ENCODE data around the gene KCNV2.

KCNV2 gene

DNA sequence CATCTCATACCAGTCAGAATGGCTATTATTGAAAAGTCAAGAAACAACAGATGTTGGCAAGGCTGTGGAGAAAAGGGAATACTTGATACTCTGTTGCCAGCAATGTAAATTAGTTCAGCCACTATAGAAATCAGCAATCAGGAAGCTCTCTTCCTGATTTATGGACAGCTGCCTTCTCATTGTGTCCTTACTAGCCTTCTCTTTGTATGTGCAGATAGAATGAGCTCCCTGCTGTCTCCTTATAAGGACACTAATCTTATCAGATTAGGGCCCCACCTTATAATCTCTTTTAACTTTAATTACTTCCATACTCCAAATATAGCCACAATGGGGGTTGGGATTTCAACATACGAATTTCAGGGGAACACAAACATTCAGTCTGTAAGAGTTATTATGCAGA, 38.0 kb downstream of the KCNV2 start:
- ATAC-seq (replicated peaks): no peak
- H3K4me1 Mint-ChIP-seq (ENCODE audit: low read depth in 2 of 2): peaks cover 0 to 4% of the 10 kb centered on the region in 2 donors
- no peak overlapping the region for H3K27ac Mint-ChIP-seq
- no peaks in the 10 kb centered on the region for H3K27me3 Mint-ChIP-seq
- H3K36me3 Mint-ChIP-seq (ENCODE audit: insufficient read depth): no peaks in the 10 kb centered on the region
- no peak for DNase-seq
- peaks cover 0 to 2% of the 10 kb centered on the region in 2 donors for H3K9me3 Mint-ChIP-seq
- no peak overlapping the region for H3K4me3 Mint-ChIP-seq

DNA sequence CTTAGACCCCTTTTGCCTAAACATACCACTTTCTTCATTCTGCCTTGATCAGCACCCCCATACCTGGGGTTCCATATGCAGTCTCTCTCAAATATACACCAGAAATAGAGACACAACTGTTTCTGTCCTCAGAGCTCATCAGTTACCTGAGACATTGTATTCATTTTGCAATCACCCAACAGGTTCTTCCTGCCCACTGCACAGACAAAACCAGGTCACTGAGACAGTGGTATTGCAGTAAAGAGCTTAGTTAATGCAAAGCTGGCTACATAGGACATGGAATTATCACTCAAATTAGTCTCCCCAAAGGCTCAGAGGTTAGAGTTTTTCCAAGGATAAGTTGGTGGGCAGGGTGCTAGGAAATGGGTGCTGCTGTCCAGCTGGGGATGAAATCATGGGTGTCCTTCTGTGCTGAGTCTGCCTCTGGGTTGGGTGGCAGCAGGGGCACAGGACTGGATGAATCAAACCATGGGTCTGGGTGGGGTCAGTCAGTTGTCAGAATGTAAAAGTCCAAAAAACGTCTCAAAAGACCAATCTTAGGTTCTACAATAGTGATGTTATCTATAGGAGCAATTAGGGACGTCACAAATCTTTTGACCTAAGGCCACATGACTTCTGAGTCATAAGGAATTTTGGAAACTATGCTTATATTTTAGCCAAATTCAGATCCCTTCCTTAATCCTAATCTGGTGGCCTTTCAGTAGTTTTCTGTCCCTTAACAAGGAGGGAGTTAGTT, 41.0 kb downstream of the KCNV2 start:
- Mint-ChIP-seq H3K9me3 (no peaks in the 10 kb centered on the region), H3K36me3 (ENCODE audit: insufficient read depth) (no peaks in the 10 kb centered on the region), H3K4me3 (no peak overlapping the region), H3K27ac (peak overlapping the region in 1 of 2 donors; percentile 5), H3K27me3 (no peaks in the 10 kb centered on the region), H3K4me1 (ENCODE audit: low read depth in 2 of 2) (no peaks in the 10 kb centered on the region)
- ATAC-seq (replicated peaks) (no peak), DNase-seq (no peak)

- H3K4me3 Mint-ChIP-seq: no peak overlapping the region
- no peaks in the 10 kb centered on the region for H3K27me3 Mint-ChIP-seq
- DNase-seq: no peak
- peaks cover 0 to 4% of the 10 kb centered on the region in 2 donors for H3K4me1 Mint-ChIP-seq (ENCODE audit: low read depth in 2 of 2)
- no peak for ATAC-seq (replicated peaks)
- H3K36me3 Mint-ChIP-seq (ENCODE audit: insufficient read depth): no peaks in the 10 kb centered on the region
- H3K9me3 Mint-ChIP-seq: no peaks in the 10 kb centered on the region
- H3K27ac Mint-ChIP-seq: no peak overlapping the region
Observed at GRCh38 chr9:2758898-2759510, 41.7 kb downstream of the KCNV2 start.

GRCh38 chr9:2761424-2761823, 44.1 kb downstream of the KCNV2 start:
- DNase-seq (no peak), ATAC-seq (replicated peaks) (no peak)
- Mint-ChIP-seq H3K9me3 (no peaks in the 10 kb centered on the region), H3K4me3 (no peak overlapping the region), H3K4me1 (ENCODE audit: low read depth in 2 of 2) (peaks cover 16 to 17% of the 10 kb centered on the region in 2 donors), H3K27me3 (no peaks in the 10 kb centered on the region), H3K27ac (no peak overlapping the region), H3K36me3 (ENCODE audit: insufficient read depth) (no peaks in the 10 kb centered on the region)

GRCh38 chr9:2764353-2764752, 47.0 kb downstream of the KCNV2 start:
- H3K27ac Mint-ChIP-seq: peak overlapping the region; percentile 61 to 82
- no peaks in the 10 kb centered on the region for H3K9me3 Mint-ChIP-seq
- no peaks in the 10 kb centered on the region for H3K36me3 Mint-ChIP-seq (ENCODE audit: insufficient read depth)
- no peaks in the 10 kb centered on the region for H3K27me3 Mint-ChIP-seq
- DNase-seq (no peak), ATAC-seq (replicated peaks) (peak; percentile 89)
- H3K4me3 Mint-ChIP-seq: no peak overlapping the region
- peaks cover 16 to 17% of the 10 kb centered on the region in 2 donors for H3K4me1 Mint-ChIP-seq (ENCODE audit: low read depth in 2 of 2)

- no peaks in the 10 kb centered on the region for H3K9me3 Mint-ChIP-seq
- DNase-seq (no peak), ATAC-seq (replicated peaks) (no peak)
- H3K4me3 Mint-ChIP-seq: no peak overlapping the region
- peak overlapping the region; percentile 67 to 82 for H3K27ac Mint-ChIP-seq
- no peaks in the 10 kb centered on the region for H3K36me3 Mint-ChIP-seq (ENCODE audit: insufficient read depth)
- no peaks in the 10 kb centered on the region for H3K27me3 Mint-ChIP-seq
- peaks cover 16 to 17% of the 10 kb centered on the region in 2 donors for H3K4me1 Mint-ChIP-seq (ENCODE audit: low read depth in 2 of 2)
Observed at GRCh38 chr9:2765250-2765880, 48.1 kb downstream of the KCNV2 start.

- DNase-seq (no peak), ATAC-seq (replicated peaks) (no peak)
- H3K4me3 Mint-ChIP-seq: no peak overlapping the region
- H3K9me3 Mint-ChIP-seq: no peaks in the 10 kb centered on the region
- peaks cover 16 to 17% of the 10 kb centered on the region in 2 donors for H3K4me1 Mint-ChIP-seq (ENCODE audit: low read depth in 2 of 2)
- H3K36me3 Mint-ChIP-seq (ENCODE audit: insufficient read depth): peaks cover 5% of the 10 kb centered on the region
- no peaks in the 10 kb centered on the region for H3K27me3 Mint-ChIP-seq
- no peak overlapping the region for H3K27ac Mint-ChIP-seq
Observed at GRCh38 chr9:2767800-2768677, 50.7 kb downstream of the KCNV2 start.

DNA sequence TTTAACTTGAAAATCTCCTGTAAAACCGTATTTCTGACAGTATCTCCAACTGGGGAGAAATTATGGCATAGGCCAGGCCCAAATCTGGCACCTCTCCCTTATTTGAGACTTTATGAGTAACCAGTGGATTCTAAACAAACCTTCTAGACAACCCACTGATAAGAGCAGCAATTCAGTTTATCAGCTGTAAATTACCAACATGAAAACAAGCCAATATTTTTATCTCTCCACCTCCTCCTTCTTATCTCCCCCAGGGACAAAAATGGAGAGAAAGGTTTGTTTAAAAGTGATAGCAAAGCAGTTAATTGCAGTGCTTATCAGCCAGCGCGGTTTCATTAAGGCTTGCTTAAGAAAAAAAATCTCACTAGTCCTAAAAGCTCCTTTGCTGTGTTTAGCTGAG, 53.8 kb downstream of the KCNV2 start:
- ATAC-seq (replicated peaks): no peak
- no peaks in the 10 kb centered on the region for H3K27me3 Mint-ChIP-seq
- peaks cover 8 to 16% of the 10 kb centered on the region in 2 donors for H3K9me3 Mint-ChIP-seq
- no peak for DNase-seq
- H3K4me3 Mint-ChIP-seq: no peak overlapping the region
- peaks cover 12% of the 10 kb centered on the region for H3K36me3 Mint-ChIP-seq (ENCODE audit: insufficient read depth)
- peaks cover under 1 to 1% of the 10 kb centered on the region in 2 donors for H3K4me1 Mint-ChIP-seq (ENCODE audit: low read depth in 2 of 2)
- peak overlapping the region in 1 of 2 donors; percentile 11 for H3K27ac Mint-ChIP-seq

DNA sequence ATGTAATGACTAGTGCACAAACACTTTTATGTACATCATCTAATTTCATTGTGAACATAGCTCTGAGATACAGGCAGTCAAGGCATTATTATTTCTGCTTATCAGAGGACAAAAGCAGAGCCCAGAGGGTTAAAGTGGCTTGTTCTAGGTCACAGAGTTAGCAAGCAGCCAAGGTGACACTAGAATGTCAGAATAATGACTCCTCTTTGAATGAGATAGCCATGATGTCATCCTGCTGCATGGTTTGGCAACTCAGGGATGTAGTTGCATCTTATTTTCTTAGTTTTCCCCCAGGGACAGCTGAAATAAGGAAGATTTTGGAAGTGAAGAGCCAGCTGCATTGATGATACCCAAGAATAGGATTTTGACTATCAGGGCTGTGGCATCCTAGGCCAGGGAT, 54.4 kb downstream of the KCNV2 start:
- H3K36me3 Mint-ChIP-seq (ENCODE audit: insufficient read depth): peaks cover 15% of the 10 kb centered on the region
- H3K9me3 Mint-ChIP-seq: peaks cover 9 to 19% of the 10 kb centered on the region in 2 donors
- ATAC-seq (replicated peaks) (no peak), DNase-seq (no peak)
- no peaks in the 10 kb centered on the region for H3K4me1 Mint-ChIP-seq (ENCODE audit: low read depth in 2 of 2)
- no peaks in the 10 kb centered on the region for H3K27me3 Mint-ChIP-seq
- peak overlapping the region in 1 of 2 donors; percentile 11 for H3K27ac Mint-ChIP-seq
- no peak overlapping the region for H3K4me3 Mint-ChIP-seq

GRCh38 chr9:2777454-2777853, 60.1 kb downstream of the KCNV2 start:
- peaks cover 30% of the 10 kb centered on the region for H3K36me3 Mint-ChIP-seq (ENCODE audit: insufficient read depth)
- ATAC-seq (replicated peaks) (no peak), DNase-seq (no peak)
- H3K9me3 Mint-ChIP-seq: peaks cover 12 to 24% of the 10 kb centered on the region in 2 donors
- H3K27ac Mint-ChIP-seq: no peak overlapping the region
- no peaks in the 10 kb centered on the region for H3K4me1 Mint-ChIP-seq (ENCODE audit: low read depth in 2 of 2)
- H3K27me3 Mint-ChIP-seq: no peaks in the 10 kb centered on the region
- no peak overlapping the region for H3K4me3 Mint-ChIP-seq

DNA sequence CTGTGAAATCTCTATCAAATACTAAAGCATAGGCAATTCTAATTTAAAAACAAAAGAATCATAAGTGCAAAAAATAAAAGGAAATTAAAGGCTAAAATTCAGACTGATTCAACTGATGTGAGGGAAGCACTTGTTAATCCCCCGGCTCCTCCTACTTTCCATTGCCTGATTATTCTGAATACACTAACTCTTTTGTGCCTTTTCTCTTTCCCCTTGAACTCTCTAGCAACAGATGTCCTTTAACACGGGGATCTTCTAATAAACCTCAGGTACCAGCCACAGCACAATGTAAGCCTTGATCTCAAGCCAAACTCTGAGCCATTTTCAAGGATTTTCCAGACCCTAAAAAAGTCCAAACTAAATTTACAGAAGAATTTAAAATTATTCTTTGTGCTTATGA, 61.5 kb downstream of the KCNV2 start:
- no peak for DNase-seq
- Mint-ChIP-seq H3K4me3 (no peak overlapping the region), H3K9me3 (peaks cover 8 to 17% of the 10 kb centered on the region in 2 donors), H3K4me1 (ENCODE audit: low read depth in 2 of 2) (no peaks in the 10 kb centered on the region), H3K36me3 (ENCODE audit: insufficient read depth) (peaks cover 24% of the 10 kb centered on the region), H3K27ac (no peak overlapping the region), H3K27me3 (no peaks in the 10 kb centered on the region)
- ATAC-seq (replicated peaks): no peak

Measured in effector memory CD8-positive, alpha-beta T cell (primary cell).